ENCODE data around the gene ROR2.
"Not testable (repeated sequence)": the region's sequence is repeated elsewhere in the genome, so short reads cannot be mapped to it uniquely, and the experiment has no call there.

Gene ROR2

DNA sequence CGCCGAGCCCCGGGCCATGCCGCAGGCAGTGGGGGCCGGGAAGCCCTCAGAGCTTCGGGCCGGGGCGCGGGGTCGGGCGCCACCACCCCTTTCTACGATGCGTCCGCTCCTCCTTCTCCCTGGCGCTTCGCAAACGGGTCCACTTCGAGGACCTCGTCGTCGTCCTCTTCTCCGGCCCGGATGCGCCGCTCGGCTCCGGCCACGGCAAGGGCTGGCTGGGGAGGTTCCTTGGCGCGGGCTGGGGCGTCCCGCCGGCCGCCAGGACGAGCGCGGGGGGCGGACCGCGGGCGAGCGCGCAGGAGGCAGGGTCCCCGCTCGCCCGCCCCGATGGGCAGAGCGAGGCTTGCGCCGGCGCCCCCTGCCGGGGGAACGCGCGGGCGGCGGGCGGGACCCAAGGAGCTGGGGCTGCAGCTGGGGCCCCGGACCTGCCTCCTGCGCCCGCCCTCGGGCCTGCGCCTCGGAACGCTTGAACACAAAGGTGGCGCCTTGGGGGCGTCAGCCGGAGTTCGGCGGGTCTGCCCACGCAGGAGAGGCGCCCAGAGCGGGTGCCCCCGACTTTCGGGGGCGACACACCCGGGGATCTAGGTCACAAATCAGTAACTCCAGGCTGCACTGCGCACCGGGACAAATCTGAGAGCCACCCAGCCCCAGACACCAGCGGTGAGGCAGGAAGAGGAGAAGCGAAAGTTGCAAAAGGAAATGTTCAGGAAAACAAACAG, at the start of gene ROR2:
TSS of gene ROR2 (minus strand) at position 283 of the 719 bp plus-strand sequence.
- no peak for DNase-seq

DNA sequence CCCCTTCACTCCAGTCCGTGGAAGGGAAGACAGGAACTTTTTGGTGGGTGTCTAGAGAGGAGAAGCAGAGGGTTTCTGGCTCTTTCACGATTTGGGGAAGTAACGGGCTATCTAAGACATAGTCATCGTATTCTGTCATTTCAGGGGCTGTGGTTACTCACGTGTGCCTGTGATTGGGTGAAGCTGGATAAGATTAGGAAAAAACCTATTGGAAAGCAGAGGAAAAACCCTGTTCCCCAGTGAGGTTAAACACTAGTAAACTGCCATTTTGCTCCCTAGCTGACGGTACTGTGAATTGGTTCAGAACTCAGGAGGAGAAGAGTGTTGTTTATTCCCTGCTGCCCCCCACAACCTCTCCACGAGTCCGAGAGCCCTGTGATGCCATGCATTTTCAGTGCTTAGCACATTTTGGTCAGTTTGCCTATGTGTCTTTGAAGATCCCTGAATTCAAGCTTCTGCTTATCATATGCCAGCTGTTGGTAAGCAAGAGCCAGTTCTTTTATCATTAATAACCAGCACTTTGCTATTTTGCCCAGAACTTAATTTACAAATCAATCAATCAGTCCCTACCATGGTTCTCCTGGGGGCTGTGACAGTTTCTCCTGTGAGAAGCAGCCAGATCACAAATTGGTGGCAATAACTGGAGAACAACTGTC, 45.1 kb upstream of the ROR2 start:
- no peak for DNase-seq

DNA sequence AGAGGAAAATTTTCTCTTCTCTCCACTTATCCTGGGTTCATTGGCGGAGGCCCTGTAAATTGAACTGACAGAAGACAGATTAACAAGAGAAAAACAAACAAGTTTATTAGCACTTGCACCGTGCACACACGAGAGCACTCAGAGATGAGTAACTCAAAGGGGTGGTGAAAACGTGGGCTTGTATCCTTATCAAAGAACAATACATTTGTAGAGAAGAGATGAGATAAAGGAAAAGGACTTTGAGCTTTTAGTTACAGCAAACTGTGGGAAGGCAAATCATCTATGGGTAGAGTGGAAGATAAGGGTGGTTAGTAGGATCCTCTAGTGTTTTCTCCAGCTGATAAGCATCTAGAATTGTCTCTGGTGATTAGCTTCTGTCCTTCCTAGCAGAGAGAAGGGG, 44.4 kb upstream of the ROR2 start:
- DNase-seq: no peak

DNA sequence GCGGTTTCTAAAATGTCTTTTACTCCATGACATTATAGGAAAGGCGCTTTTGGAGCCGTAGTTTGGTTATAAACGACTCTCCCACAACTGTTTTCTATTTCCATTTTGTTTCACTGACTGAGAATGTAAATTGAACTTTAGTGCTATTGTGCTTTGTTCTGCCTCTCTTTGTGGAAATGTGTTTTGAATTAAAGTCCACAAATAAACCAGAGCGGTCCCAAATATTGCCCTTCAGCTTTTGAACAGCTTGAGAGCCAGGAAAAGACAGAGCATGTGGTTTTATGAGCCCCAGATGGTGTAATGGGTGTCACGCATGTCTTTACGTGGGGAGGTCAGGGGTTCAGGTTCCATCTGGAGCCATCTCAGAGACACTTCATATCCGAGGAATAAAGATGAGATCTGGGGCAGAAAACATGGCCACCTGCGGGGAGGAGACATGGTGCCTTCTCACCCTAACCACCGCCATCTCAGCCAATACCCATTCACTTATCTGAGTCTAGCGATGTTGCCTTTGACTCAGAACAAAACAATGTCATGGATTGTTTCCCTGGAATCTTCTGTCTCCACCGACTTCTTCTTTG, 42.5 kb upstream of the ROR2 start:
- DNase-seq: no peak

DNA sequence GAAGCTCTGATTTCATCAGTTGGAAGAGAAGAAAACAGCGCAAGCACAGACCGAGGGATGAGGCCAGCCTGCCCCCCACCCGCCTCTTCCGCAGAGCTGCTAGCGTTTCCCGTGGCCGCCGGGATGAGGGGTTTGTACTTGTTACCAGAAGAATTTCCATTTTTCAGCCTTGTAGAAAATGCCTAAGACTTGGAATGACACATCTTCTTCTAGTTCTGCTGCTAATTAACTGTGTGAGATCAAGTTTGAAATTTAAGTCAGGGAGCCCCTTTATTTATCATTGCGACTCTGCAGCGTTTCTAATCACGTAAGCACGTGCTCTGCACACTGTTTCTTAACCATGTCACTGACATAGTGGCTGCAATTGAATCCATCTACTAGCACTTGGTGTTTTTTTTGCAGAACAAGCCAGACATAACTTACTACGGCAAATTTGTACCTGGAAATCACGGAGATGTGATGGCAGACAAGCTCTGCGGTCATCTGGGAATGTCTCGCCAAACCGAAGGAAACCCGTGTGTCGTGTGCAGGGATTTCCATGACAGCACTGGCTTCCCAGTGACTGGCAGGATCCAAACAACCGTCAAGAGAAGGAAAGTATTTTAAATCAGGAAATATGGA, 41.8 kb upstream of the ROR2 start:
- DNase-seq: no peak

DNA sequence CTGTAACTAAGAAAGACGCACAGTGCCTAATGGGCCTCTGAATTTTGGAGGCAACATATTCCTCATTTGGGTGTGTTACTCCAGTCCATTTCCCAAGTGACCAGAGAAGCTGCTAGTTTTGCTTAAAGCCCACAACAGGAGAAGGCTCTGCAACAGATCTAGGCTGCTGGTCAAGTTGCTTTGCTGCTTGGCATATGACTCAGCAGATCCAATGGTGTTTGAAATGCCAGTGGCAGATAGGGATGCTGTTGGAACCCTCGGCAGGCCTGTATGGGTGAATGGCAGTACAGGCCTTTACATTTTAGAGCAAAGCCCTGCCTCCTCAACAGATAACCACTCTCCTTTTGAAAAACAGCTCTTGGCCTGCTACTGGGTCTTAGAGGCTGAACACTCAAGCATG, 36.2 kb upstream of the ROR2 start:
- DNase-seq: no peak

DNA sequence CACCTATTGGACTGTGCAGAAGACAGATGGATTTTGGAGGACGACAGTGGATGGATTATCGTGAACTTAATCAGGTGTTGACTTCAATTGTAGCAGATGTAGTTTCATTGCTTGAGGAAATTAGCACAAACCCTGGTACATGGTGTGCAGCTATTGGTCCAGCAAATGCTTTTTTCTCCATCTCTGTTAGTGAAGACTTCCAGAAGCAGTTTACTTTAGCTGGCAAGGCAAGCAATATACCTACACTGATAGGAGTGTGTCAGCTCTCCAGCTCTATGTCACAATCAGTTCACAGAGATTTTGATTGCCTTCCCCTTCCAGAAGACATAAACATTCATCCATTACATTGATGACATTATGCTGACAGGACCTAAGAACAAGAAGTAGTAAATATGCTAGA, 35.7 kb upstream of the ROR2 start:
- no peak for DNase-seq

DNA sequence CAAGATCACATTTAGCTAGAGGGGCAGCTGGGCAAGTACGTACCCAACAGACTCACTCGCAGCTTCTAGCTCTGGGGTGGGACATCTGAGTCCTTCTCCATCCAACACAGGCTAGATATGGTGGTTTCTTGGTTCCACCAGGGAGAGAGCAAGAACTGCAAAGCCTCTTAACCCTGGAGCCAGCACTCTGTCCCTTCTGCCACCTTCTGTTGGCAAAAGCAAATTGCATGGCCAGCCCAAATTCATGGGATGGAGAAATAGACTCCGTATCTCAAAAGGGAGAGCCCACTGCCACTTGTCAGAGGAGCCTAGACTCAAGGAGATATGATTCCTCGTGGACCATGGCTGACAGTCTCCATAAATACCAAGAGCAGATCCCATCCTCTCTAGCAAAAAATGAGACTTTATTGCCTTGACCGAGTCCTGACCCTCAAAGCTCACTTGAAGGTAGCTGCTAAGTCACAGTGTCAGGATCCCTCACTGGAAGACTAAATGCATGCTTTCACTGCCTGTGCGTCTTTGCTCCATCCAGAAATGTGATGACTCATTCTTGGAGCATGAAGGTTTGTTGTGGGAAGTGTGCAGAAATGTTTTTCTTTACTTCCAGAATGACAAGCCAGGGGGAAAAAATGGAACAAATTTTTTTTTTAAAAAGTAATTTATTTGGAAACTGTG, 28.8 kb upstream of the ROR2 start:
- no peak for DNase-seq

DNA sequence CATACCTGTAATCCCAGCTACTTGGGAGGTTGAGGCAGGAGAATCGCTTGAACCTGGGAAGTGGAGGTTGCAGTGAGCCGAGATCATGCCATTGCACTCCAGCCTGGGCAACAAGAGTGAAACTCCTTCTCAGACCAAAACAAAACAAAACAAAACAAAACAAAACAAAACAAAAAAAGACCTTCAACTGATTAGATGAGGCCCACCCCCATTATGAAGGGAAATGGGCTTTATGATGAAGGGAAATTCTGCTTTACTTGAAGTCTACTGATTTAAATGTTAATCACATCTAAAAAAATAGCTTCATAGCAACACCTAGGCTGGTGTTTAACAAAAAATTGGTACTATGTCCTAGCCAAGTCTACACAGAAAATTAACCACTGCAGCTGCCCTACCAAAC, 25.2 kb upstream of the ROR2 start:
- DNase-seq: not testable (repeated sequence)

DNA sequence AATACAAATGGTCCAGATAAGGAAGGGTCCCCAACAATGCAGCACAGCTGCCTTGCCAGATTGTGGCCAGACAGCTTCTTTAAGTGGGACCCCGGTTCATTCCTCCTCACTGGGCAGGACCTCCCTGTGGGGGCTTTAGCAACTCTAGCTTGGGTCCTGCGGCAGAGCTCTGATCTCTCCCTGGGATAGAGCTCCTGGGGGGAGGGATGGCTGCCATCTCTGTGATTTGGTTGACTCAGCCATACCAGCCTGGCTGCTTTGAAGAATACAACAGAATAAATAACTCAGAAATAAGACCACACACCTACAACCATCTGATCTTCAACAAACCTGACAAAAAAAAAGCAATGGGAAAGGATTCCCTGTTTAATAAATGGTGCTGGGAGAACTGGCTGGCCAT, 22.7 kb upstream of the ROR2 start:
- DNase-seq: no peak

DNA sequence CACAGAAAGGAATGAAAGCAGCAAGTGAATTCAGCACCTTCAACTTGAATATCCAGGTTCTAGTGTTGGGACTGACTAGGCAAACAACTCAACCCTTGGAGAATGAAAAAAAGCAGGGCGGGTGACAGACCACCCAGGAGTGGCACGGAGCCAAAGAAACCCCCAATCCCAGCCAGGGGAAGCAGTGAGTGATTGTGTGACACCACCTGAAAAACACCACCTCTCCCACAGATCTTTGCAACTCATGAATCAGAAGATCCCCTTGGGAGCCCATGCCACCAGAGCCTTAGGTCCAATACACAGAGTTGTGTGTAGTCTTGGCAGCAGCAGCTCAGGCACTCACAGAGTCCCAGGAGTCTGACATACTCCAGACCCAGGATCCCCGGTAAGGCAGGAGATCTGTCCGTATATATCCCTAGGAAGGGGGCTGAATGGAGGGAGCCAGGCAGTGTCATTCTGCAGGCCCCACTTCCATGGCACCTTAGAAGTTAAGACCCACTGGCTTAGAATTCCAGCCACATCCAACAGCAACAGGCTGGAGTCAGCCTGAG, 22.1 kb upstream of the ROR2 start:
- no peak for DNase-seq

DNA sequence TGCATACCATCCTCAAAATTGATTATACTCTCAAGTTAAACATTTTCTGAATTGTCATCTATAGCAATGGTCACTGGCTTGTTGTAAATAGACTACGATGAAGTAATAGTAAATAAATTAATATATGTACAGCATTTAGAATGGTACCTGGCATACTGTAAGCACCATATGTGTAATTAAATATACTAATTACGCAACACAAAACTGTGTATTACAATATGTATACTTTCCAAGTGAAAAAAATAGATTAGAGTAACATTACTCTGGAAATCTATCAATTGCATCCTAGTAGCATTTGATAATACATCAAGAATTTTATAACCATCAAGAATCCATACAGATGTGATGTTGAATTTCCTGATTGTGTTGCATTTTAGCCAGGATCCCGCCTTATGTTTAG, 17.2 kb upstream of the ROR2 start:
- no peak for DNase-seq

DNA sequence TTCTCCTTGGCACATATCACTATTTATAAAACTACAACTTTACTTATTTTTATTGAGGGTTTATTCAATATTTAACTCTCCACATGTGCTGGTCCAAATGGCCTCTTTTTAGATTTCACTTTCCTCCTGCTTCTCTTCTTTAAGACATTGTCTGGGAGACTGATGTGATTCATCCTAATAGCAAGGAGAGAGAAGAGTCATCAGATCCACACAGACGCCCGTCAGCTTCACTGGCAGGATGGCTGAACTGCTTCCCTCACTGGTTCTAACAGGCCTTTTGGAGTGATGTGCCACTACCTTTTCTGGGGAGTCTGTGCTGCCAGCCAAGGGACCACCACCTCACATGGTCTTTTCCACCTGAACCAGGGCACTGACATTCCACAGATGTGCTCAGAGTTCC, 16.5 kb upstream of the ROR2 start:
- no peak for DNase-seq

DNA sequence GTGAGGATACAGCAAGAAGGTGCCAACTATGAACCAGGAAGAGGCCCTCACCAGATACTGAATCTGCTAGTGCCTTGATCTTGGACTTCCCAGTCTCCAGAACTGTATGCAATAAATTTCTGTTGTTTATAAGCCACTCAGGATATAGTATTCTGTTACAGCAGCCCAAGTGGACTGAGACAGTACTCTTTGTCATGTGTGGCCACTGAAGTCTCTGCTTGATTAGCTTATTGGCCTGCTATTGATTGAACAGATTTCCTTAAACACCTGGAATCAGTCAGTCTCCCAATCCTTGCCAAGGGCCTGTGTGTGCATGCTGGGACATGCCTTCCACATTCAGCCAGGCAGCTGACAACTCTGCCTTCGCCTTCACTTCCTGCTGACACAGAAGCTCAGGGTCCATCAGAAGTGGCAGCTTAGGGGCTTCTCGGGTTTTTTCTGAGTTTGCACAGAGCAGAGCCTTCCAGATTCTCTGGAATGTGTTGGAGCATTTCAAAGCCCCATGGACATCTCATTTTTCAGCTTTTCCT, 13.7 kb upstream of the ROR2 start:
- no peak for DNase-seq

DNA sequence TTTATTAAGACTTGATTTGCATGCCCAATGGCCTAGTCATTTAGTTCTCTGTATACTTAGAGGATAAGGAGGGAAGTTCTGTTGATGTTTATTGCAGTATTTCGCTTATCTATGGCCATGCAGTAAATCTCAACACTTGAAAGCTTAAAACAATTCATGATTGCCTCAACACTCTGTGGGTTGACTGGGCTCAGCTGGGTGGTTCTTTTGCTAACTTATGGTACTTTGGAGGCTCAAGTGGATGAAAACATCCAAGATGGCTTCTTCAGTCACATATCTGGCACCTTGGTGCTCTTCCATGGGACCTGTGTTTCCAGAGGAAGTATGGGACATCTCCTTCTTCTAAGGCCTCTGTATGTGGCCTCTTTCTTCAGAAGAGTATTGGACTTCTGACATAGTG, 10.3 kb upstream of the ROR2 start:
- no peak for DNase-seq

DNA sequence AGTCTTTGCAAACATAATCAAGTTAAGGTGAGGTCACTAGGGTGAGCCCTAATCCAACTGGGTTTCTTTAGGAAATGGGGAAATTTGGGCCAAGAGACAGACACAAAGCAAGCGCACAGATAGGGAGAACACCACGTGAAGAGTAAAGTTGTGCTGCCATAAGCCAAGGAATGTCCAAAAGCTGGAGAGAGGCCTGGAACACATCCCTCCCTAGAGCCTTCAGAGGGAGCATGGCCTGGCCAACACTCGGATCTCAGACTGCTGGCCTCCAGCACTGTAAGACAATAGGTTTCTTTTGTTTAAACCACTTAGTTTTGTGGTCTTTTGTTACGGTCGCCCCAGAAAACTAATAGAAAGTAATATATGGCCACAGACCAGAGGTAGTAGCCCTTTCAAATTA, 8.1 kb upstream of the ROR2 start:
- no peak for DNase-seq

DNA sequence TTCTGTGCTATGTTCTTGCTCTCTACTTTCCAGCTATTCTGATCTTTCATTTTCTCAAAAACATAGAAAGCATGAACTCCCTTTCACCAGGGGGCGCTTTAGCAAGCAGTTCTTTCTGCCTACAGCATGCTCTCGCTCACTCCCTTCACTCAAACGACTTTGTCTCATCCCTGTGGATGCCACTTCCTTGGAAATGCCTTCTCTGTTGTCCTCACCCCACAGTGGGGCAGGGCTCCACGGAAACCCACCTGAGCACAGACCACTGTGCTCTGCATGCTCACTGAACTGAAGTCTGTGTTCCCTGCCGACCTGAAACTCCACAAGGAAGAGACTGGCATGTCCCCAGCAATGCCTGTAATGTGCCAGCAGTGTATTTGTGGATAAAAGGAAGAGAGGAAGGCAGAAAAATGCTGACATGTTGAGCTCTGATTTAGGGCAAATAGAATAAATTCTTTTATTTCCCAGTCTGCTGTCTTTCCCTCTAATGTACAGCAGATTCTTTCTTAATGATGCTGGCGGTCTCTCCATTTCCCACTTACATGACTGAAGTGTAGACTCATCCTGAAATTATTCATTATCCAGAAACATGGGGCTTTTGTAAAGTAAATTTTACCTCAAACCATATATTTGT, 4.9 kb upstream of the ROR2 start:
- DNase-seq: no peak

DNA sequence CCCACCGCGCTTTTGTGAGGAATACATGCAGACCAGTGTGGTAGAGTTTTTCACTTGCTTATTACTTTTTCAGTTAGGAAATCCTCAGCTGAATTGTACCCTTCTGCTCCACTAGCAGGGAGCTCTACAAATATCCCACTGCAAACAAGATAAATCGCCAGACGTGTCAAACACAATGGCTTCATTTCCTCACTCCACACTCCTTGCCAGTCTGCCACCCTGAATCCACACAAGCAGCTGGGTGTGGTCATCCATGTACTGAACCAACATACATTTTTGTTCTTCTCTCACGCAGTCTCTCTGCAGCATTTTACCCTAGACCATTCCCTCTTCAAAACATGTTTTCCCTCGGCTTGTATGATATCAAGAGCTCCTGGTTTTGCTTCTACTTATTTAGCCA, 3.7 kb upstream of the ROR2 start:
- no peak for DNase-seq

DNA sequence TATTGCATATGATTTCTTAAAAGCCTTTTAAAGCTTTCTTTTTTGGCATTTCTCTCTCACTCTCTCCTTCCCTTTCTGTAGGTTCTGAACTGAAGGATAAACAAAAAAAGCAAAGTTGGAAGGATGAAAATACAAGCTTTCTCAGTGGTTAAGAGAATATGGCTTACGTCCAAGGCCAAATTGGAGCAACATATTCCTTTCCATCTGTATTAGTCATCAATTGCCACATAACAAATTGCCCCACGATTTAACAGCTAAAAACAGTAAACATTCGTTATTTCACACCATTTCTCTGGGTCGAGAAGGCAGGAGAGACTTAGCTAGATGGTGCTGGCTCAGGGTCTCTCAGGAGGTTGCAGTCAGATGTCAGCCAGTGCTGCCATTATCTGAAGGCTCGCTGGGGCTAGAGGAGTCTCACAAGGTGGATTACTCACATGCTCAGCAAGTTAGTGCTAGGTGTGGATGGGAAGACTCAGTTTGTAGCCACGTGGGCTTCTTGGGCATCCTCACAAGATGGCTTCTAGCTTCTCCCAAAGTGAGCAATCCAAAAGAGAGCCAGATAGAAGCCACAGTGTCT, 2.0 kb upstream of the ROR2 start:
- no peak for DNase-seq

DNA sequence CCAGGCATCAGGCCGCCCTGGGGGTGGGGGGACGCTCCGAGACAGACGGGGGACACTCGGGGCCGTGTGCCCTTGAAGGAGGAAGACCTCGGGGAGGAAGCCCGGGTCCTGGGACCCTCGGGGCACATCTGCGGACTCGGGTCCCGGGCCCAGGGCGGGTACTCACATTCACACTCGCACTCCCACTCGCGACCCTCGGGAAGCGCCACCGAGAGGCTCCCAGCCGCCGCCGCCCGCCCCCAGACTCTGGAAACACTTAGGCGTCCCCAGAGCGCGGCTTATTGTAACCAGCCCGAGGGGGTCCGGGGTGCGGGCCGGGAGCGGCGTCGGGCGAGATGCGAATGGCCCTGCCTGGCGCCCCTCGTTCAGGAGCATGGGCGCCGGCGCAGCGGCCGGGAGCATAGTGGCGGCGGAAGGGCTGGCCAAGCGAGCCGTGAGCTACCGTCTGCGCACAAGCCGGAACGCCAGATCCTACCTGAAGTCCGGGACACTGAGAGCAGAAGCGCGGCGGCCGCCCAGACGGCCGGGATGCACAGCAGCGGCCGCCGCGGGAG, 559 bp downstream of the ROR2 start:
- DNase-seq: no peak

DNA sequence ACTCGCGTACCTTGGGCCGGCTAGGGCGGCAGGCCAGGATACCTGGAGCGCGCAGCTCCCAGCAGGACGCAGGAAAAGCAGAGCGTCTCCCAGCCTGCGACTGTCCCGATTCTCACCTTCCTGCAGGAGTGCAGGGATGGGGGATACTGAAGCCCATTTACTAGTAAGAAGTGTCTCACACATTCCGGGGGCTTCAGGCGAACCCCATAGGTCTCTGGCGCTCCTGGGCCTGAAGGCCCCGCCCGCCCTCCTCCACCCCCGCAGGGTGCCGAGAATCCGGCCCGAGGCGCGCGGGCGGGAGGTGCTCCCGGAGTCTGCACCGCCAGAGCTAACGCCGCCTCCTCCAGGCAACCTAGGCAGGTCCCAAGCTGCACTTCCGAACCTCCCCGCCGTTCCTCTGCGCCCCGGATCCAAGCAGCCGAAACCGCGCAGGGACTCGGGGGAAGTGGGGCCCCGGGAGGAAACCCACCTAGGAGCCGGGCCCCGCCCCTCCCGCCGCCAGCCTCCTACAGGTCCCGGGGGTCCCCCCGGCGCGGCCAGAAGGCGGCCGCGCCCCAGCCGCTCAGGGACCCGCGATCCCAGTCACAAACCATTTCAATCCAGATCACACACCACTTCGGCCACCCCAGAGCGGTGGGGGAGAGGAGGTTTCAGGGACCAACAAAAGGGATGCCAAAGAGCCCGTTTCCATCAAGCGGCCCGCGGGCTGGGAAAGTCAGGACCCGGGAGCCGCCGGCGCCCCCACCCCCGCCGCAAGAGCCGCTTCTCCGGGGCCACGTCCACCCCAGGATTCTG, 1.2 kb downstream of the ROR2 start:
- DNase-seq: no peak
